AG10803 (cell line): ENCODE results near the gene TRO.

Experiments used
- DNase-seq: peaks from one replicate; pipeline ENCODE4 v3.0.0; 2010; ENCODE audit warnings: low read depth
- H3K4me3 ChIP-seq: 2 replicates; pipeline ENCODE4 v1.5.1; 2011; ENCODE audit warnings: mild to moderate bottlenecking, low read length, control low read depth
- CTCF ChIP-seq: conservative IDR thresholded peaks from 2 replicates; pipeline ENCODE4 v1.5.1; 2011; ENCODE audit warnings: mild to moderate bottlenecking, low read length, control low read depth, inconsistent platforms

Gene TRO

DNA sequence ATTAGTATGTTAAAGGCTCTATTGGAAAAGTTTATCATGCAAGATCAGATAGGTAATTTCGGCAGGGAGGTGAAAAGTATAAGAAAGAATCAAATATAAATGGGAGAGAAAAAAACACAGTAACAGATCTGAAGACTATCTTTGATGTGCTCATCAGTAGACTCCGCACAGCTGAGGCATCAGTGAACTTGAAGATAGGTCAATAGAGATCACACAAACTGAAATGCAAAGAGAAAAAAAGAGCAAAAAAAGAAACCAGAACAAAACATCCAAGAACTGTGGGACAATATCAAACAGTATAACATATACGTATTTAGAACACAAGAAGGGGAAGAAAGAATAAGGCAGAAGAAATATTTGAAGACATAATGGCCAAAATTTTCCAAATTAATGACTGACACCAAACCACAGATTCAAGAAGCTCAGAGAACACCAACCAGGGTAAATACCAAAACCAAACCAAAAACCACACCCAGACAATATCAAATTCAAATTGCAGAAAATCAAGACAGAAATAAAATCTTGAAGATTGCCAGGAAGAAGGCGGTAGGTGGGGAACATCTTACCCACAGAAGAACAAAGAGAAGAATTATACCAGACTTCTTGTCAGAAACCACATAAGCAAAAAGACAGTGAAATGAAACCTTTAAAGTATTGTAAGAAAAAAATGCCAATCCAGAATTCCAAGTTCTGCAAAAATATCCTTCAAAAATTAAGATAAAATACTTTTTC, 44.3 kb downstream of the TRO start:
- DNase-seq, result no peak
- no peak overlapping the region for H3K4me3 ChIP-seq
- TF ChIP-seq CTCF, result no peak

DNA sequence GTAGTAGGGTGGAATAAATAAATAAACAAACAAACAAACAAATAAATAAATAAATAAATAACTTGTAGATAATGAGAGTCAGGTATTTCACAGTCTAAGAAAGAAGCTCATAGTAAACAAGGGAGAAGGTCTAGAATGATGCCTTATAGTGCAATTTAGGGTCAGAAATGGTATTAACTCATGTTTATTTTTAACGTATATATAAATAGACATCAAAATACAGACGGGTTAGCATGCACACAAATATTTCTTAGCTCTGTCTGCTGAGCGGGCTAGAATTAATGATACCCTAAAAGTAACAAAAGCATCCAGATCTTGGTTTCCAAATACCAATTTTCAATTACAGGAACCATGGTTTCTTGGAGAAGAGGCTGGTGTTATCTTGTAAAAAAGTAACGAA, 56.8 kb downstream of the TRO start:
- DNase-seq, result no peak
- no peak overlapping the region for H3K4me3 ChIP-seq
- TF ChIP-seq CTCF, result no peak

- no peak for DNase-seq
- H3K4me3 ChIP-seq, result no peak overlapping the region
- TF ChIP-seq CTCF, result no peak
These were observed 57.8 kb downstream of the TRO start for GRCh38 chrX:54978448-54978847.

- no peak for DNase-seq
These were observed 58.8 kb downstream of the TRO start for GRCh38 chrX:54979432-54979831.

DNA sequence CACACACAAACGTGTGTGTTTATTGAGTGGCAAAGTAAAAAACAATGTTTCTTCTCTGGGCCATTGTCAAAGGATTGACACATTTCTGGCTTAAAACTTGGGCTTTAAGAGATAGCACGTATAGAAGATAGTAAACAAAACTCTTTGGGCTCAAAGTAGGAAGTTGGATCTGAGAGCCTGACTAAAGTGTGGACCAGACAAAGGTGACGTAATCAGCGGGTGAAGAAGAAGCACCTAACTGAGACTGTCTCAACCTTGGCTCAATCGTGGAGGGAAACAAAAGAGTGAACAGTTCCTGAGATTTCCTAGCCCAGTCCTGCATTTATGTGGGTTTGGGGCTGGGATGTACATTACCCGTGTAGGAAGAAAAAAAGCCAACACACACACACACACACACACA, 59.7 kb downstream of the TRO start:
- no peak for TF ChIP-seq CTCF
- no peak overlapping the region for H3K4me3 ChIP-seq
- no peak for DNase-seq

More at GRCh38 chrX:54979432-54979831, 58.8 kb downstream of the TRO start:
- no peak for TF ChIP-seq CTCF
- H3K4me3 ChIP-seq, result no peak overlapping the region
